Measurements from ENCODE around the gene GSK3A.

The GSK3A gene

GRCh38 chr19:42242512-42243409 lies at the start of gene GSK3A:
GSK3A (minus strand) TSS chr19:42242602; CDS start chr19:42242465, 137 bp downstream.
- DNase-seq (ENCODE audit: low spot score): peak; percentile 100

GRCh38 chr19:42291435-42291810 lies 49.0 kb upstream of the GSK3A start:
- DNase-seq (ENCODE audit: low spot score): no peak

GRCh38 chr19:42290523-42291434 lies 48.4 kb upstream of the GSK3A start:
- no peak for DNase-seq (ENCODE audit: low spot score)

- DNase-seq (ENCODE audit: low spot score): no peak
These were observed 47.7 kb upstream of the GSK3A start for GRCh38 chr19:42290136-42290522.

- DNase-seq (ENCODE audit: low spot score): no peak
These were observed 47.2 kb upstream of the GSK3A start for GRCh38 chr19:42289556-42290041.

GRCh38 chr19:42288881-42289555 lies 46.6 kb upstream of the GSK3A start:
- no peak for DNase-seq (ENCODE audit: low spot score)

GRCh38 chr19:42288387-42288786 lies 46.0 kb upstream of the GSK3A start:
- DNase-seq (ENCODE audit: low spot score): no peak

GRCh38 chr19:42287827-42288107 lies 45.4 kb upstream of the GSK3A start:
- no peak for DNase-seq (ENCODE audit: low spot score)

GRCh38 chr19:42287017-42287826 lies 44.8 kb upstream of the GSK3A start:
- DNase-seq (ENCODE audit: low spot score): no peak

- DNase-seq (ENCODE audit: low spot score): peak; percentile 12
These were observed 44.1 kb upstream of the GSK3A start for GRCh38 chr19:42286349-42287016.

GRCh38 chr19:42285988-42286348 lies 43.6 kb upstream of the GSK3A start:
- no peak for DNase-seq (ENCODE audit: low spot score)

GRCh38 chr19:42285541-42285941 lies 43.1 kb upstream of the GSK3A start:
- DNase-seq (ENCODE audit: low spot score): no peak

GRCh38 chr19:42284591-42285341 lies 42.4 kb upstream of the GSK3A start:
- DNase-seq (ENCODE audit: low spot score): peak; percentile 33

GRCh38 chr19:42284066-42284501 lies 41.7 kb upstream of the GSK3A start:
- peak; percentile 82 for DNase-seq (ENCODE audit: low spot score)

- DNase-seq (ENCODE audit: low spot score): peak; percentile 95
These were observed 41.0 kb upstream of the GSK3A start for GRCh38 chr19:42283188-42284065.

- no peak for DNase-seq (ENCODE audit: low spot score)
These were observed 40.4 kb upstream of the GSK3A start for GRCh38 chr19:42282819-42283187.

GRCh38 chr19:42281827-42282762 lies 39.7 kb upstream of the GSK3A start:
- peak; percentile 44 for DNase-seq (ENCODE audit: low spot score)

Measured in globus pallidus (tissue), 1 donor.